Gastroesophageal sphincter (tissue), 3 donors: Measurements from ENCODE around the gene IL10.

Source experiments
- CTCF ChIP-seq, 4 experiments: fragments of 200-600 bp in 2 of 4; fragments of 450-650 bp in 2 of 4; sonication (generic) in 1 of 4; IDR thresholded peaks; one replicate each; pipeline ENCODE4 v1.5.1; 2017 to 2019; ENCODE audit warnings: antibody characterized with exemption in 4 of 4, mild to moderate bottlenecking in 2 of 4, moderate library complexity in 2 of 4
- POLR2A ChIP-seq, 2 donors: fragments of 450-650 bp; IDR thresholded peaks; one replicate each; pipeline ENCODE4 v1.6.1; 2017; ENCODE audit warnings: antibody characterized with exemption in 2 of 2, mild to moderate bottlenecking in 2 of 2, moderate library complexity in 1 of 2

DNA sequence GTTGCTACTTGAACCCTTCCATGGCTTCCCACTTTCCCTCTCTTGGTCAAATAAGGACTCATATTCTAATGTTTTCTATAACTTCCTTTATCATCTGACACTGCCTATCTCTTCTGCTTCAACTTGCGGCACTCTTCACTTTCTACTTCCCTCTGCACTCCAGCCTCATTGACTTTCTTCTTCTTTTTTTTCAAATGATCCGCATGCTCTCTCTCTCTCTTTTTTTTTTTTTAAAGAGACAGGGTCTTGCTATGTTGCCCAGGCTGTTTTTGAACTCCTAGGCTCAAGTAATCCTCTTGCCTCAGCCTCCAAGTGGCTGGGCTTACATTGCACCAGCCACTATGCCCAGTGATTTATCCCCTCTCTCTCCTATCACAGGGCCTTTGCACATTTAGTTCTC lies 7.3 kb upstream of the IL10 start:
- TF ChIP-seq CTCF (IDR thresholded peaks at IDR 0.05): no peak
- TF ChIP-seq POLR2A (IDR thresholded peaks at IDR 0.05): no peak
